Sigmoid colon (tissue), 7 donors: ENCODE results near the gene SAMD4A. TPM values are rescaled to one million over a fixed set of nuclear protein-coding genes. Genes with fewer than 3 reads are reported as not detected.
A peak's percentile ranks its signal among the peaks of the same experiment; 100 is the strongest.
"Not testable (repeated sequence)": the region's sequence is repeated elsewhere in the genome, so short reads cannot be mapped to it uniquely, and the experiment has no call there.

Source experiments
- DNase-seq: peaks from one replicate; pipeline ENCODE4 v3.0.0-alpha.2; 2019
- H3K27ac ChIP-seq, 4 donors: fragments of 200-600 bp; sonication (generic); one replicate each; pipeline ENCODE4 v1.5.1; 2016 to 2019; ENCODE audit warnings: mild to moderate bottlenecking in 1 of 4
- H3K27me3 ChIP-seq, 3 donors: fragments of 200-600 bp; sonication (generic); one replicate each; pipeline ENCODE4 v1.5.1; 2019; ENCODE audit warnings: mild to moderate bottlenecking in 1 of 3
- H3K36me3 ChIP-seq, 4 donors: fragments of 200-600 bp; sonication (generic); one replicate each; pipeline ENCODE4 v1.5.1; 2016 to 2019
- H3K4me1 ChIP-seq, 4 donors: fragments of 200-600 bp; sonication (generic); one replicate each; pipeline ENCODE4 v1.5.1; 2017 to 2019
- H3K4me3 ChIP-seq, 4 donors: fragments of 200-600 bp; sonication (generic); one replicate each; pipeline ENCODE4 v1.5.1; 2017 to 2019; ENCODE audit warnings: mild to moderate bottlenecking in 2 of 4, moderate library complexity in 1 of 4
- H3K9me3 ChIP-seq, 4 donors: fragments of 200-600 bp in 3 of 4; sonication (generic) in 3 of 4; one replicate each; pipeline versions ENCODE4 v1.5.1 to v1.6.1; 2013 to 2019
- EP300 ChIP-seq, 4 donors: sonication (generic); formaldehyde crosslinking; IDR thresholded peaks; one replicate each; pipeline ENCODE4 v1.6.1; 2017; ENCODE audit warnings: antibody characterized with exemption in 4 of 4
- POLR2A ChIP-seq, 2 donors: fragments of 450-650 bp; IDR thresholded peaks; one replicate each; pipeline ENCODE4 v1.6.1; 2016; ENCODE audit warnings: antibody characterized with exemption in 2 of 2, mild to moderate bottlenecking in 2 of 2, moderate library complexity in 2 of 2
- POLR2AphosphoS5 ChIP-seq, 4 donors: sonication (generic); formaldehyde crosslinking; IDR thresholded peaks; one replicate each; pipeline ENCODE4 v1.6.1; 2017; ENCODE audit warnings: antibody characterized with exemption in 4 of 4
- WGBS, 2 donors: extraction: QIAGEN DNeasy Blood & Tissue Kit; methylation state at CpG; one replicate each; pipeline ENCODE4 v1.1.7; 2013; 5-methylcytosine and 5-hydroxymethylcytosine counted together
- intact Hi-C: fragments of 100-400 bp; cut with DNase I; formaldehyde crosslinking; loops from one replicate; pipeline ENCODE4 v1.15.1; 2023
- polyA plus RNA-seq, 3 donors: library from polyadenylated mRNA; stranded (reverse); fragments of 200-250 nt; gene quantifications; one replicate each; pipeline ENCODE4 v1.2.3, GENCODE V29; 2013
- total RNA-seq, 4 donors: library from RNA; depleted of rRNA; stranded (reverse); fragments of >200 nt; gene quantifications; one replicate each; pipeline ENCODE4 v1.1.0, GENCODE V29; 2016
- TF ChIP-seq, protein P1 (sequence below), 4 experiments: fragments of 450-650 bp in 3 of 4; fragments of 200-600 bp in 1 of 4; IDR thresholded peaks; one replicate each; pipeline ENCODE4 v1.5.1; 2016 to 2019; ENCODE audit warnings: antibody characterized with exemption in 4 of 4, mild to moderate bottlenecking in 3 of 4, moderate library complexity in 2 of 4
- donor health status: healthy with polysubstance abuse.
- donor health status: Bipolar disorder and iron deficiency.
- donor health status: healthy.

SAMD4A gene
- total and polyA plus RNA-seq, 7 donors = 4.2 to 135 (median 79.8) TPM

DNA sequence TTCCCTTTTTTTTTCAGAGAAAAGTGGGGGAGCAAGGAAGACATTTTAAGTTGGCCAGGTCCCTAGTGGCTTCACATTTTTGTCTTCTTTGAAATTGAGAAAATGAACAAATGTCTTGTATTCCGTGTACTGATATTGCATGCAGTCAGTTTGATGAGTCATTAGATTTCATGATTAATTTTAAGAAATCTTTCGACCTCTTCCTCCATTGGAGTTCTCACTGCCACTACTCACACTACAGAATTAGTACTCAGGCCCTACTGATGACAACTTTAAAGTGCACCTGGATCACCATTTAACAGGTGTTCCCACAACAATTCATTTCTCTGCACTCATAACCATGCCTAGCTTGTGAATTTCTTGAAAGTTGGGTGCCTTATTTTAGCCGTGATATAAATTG lies 50.5 kb downstream of the SAMD4A start:
- intact Hi-C loops = no loop called here
- H3K36me3 ChIP-seq = no peaks in the 10 kb centered on the region
- 82 to 85% methylated on average over 3 of the region's 3 CpGs for WGBS, 2 donors
- peaks cover 0 to 16% (median 12%) of the 10 kb centered on the region in 4 donors for H3K4me1 ChIP-seq
- no peak overlapping the region for H3K4me3 ChIP-seq
- H3K27me3 ChIP-seq = no peaks in the 10 kb centered on the region
- no peak for DNase-seq
- H3K9me3 ChIP-seq = no peaks in the 10 kb centered on the region
- peak overlapping the region in 1 of 4 donors; percentile 7 for H3K27ac ChIP-seq
- TF ChIP-seq POLR2AphosphoS5 (IDR thresholded peaks at IDR 0.05) (no peak), EP300 (IDR thresholded peaks at IDR 0.05) (no peak), POLR2A (IDR thresholded peaks at IDR 0.05) (no peak)
- TF ChIP-seq, protein P1, sequence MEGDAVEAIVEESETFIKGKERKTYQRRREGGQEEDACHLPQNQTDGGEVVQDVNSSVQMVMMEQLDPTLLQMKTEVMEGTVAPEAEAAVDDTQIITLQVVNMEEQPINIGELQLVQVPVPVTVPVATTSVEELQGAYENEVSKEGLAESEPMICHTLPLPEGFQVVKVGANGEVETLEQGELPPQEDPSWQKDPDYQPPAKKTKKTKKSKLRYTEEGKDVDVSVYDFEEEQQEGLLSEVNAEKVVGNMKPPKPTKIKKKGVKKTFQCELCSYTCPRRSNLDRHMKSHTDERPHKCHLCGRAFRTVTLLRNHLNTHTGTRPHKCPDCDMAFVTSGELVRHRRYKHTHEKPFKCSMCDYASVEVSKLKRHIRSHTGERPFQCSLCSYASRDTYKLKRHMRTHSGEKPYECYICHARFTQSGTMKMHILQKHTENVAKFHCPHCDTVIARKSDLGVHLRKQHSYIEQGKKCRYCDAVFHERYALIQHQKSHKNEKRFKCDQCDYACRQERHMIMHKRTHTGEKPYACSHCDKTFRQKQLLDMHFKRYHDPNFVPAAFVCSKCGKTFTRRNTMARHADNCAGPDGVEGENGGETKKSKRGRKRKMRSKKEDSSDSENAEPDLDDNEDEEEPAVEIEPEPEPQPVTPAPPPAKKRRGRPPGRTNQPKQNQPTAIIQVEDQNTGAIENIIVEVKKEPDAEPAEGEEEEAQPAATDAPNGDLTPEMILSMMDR (IDR thresholded peaks at IDR 0.05) = no peak

DNA sequence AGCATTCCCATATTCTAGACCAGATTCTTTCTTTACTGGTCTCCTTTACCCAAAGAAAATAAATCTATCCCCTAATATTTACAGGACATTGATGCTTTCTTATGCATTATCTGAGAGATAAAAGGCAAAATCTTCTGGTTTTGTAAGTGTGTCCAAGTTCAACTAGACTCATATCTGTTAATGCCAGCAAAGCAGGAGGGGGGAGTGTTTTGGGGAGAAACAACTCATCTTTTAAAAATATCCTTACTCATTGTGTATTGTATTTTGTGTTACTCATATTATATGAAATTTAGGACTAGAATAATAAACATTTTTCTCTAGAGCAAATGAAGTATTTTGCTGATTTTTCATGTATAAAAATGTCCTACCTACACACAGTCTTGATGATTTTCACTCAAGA lies 54.8 kb downstream of the SAMD4A start:
- no peak overlapping the region for H3K4me3 ChIP-seq
- no peak for DNase-seq
- H3K36me3 ChIP-seq = no peaks in the 10 kb centered on the region
- H3K4me1 ChIP-seq = peaks cover 0 to 56% (median 43%) of the 10 kb centered on the region in 4 donors
- intact Hi-C loops = no loop called here
- H3K27me3 ChIP-seq = no peaks in the 10 kb centered on the region
- H3K9me3 ChIP-seq = no peaks in the 10 kb centered on the region
- no peak overlapping the region for H3K27ac ChIP-seq
- TF ChIP-seq POLR2AphosphoS5 (IDR thresholded peaks at IDR 0.05) (no peak), EP300 (IDR thresholded peaks at IDR 0.05) (no peak), POLR2A (IDR thresholded peaks at IDR 0.05) (no peak)
- TF ChIP-seq, protein P1 (IDR thresholded peaks at IDR 0.05) = no peak

DNA sequence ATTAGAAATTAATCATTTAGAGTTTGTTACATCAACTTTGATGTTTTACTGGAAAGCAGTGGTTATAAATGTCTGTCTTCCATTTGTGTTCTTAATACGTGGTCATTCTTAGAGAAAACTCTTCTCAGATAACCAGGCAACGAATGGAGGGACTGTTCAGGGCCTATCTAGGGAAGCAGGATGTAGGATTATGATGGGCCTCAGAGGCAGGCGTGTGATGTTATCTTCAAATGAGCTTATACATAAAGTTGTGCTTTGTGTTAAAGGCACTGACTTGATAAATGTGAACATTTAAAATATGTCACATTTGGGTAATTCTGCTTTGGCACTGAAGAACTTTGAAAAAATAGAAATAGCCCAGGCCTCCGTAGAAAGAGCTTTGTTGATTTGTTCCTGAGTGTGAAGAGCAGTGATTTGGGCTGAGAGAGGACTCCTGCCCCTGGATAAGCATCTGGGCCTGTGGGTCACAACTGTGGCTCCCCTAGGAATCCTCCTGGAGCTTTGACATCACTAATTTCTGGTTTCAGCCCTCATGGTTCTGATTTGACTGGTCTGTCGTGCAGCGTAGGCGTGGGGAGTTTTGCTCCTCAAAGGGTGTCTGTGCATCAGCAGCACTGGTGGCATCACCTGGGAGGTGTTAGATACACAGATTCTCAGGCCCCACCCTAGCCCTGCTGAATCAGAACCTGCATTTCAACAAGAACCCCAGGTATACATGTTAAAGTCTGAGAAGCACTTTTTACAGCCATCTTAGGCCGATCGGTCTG lies 55.4 kb downstream of the SAMD4A start:
- Histone ChIP-seq H3K36me3 (no peaks in the 10 kb centered on the region), H3K4me1 (peaks cover 0 to 63% (median 50%) of the 10 kb centered on the region in 4 donors), H3K9me3 (no peaks in the 10 kb centered on the region), H3K27me3 (no peaks in the 10 kb centered on the region), H3K27ac (no peak overlapping the region), H3K4me3 (no peak overlapping the region)
- WGBS, 2 donors = 89 to 93% methylated on average over 9 of the region's 9 CpGs
- TF ChIP-seq EP300 (IDR thresholded peaks at IDR 0.05) (no peak), POLR2AphosphoS5 (IDR thresholded peaks at IDR 0.05) (no peak), POLR2A (IDR thresholded peaks at IDR 0.05) (no peak)
- TF ChIP-seq, protein P1 (IDR thresholded peaks at IDR 0.05) = no peak
- intact Hi-C loops = no loop called here
- DNase-seq = no peak

DNA sequence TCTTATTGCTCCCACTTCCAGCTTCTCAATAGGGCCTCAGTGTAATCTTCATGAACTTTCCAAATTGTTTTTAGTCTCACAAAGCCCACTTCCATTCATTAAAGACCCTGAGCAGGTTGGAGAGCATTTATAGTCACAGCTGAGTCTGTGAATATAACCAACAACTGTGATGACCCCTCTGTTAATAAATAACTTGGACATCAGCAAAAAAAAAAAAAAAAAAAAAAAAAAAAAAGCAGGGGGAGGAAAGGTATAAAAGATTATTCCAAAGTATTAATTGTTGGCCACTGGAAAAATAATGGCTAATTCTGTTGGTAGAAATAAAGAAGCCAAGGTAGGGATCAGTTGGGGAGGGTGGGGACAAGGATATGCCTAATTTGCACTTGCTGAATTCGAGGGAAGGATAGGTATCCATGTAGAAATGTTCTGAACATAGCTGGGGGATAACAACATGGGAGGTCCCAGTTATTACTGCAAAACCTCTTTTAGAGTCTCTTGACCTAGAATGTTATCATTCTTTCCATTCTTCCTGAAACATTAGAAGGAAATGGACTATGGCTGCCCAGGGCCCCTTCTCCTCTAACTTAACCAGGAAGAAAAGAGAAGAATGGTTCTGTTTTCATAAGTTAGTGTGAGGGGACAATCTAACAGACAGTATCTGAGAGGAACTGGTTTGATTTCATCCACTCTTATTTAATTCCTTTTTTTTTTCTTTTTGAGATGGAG lies 56.5 kb downstream of the SAMD4A start:
- Histone ChIP-seq H3K36me3 (no peaks in the 10 kb centered on the region), H3K4me3 (no peak overlapping the region), H3K4me1 (peaks cover 0 to 74% (median 60%) of the 10 kb centered on the region in 4 donors), H3K27me3 (no peaks in the 10 kb centered on the region), H3K27ac (no peak overlapping the region), H3K9me3 (no peaks in the 10 kb centered on the region)
- TF ChIP-seq EP300 (IDR thresholded peaks at IDR 0.05) = no peak
- no peak for TF ChIP-seq POLR2A (IDR thresholded peaks at IDR 0.05)
- no peak for TF ChIP-seq POLR2AphosphoS5 (IDR thresholded peaks at IDR 0.05)
- intact Hi-C loops = no loop called here
- WGBS, 2 donors = 86 to 93% methylated on average over 1 of the region's 1 CpG
- DNase-seq = no peak

DNA sequence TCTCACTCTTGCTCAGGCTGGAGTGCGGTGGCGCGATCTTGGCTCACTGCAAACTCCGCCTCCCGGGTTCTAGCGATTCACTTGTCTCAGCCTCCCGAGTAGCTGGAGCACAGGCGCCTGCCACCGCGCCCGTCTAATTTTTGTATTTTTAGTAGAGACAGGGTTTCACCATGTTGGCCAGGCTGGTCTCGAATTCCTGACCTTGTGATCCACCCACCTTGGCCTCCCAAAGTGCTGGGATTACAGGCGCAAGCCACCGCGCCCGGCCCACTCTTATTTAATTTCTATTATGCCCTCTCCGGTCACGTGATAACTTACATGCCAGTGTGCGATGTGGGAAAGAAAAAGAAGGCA lies 57.1 kb downstream of the SAMD4A start:
- 90 to 91% methylated on average over 19 of the region's 19 CpGs for WGBS, 2 donors
- intact Hi-C loops, H3K4me3 ChIP-seq, H3K9me3 ChIP-seq, H3K27me3 ChIP-seq, DNase-seq, H3K36me3 ChIP-seq: not testable (repeated sequence)
- peak overlapping the region in 2 of 4 donors; percentile 81 to 83 for H3K27ac ChIP-seq
- H3K4me1 ChIP-seq = peaks cover 0 to 79% (median 66%) of the 10 kb centered on the region in 4 donors
